Activated gamma-delta T cell treated with Interleukin-2 at 50 U/mL for 16 hours (primary cell): ENCODE results near the gene LRIG1.

Experiments used
- DNase-seq: peaks from one replicate; pipeline ENCODE4 v3.0.0-alpha.2; 2020

Gene LRIG1

GRCh38 chr3:66500576-66501482 lies at the start of gene LRIG1:
TSS of gene LRIG1 (minus strand) at chr3:66501022. CDS start at chr3:66500407, 615 bp downstream.
- DNase-seq = peak; percentile 98

GRCh38 chr3:66544619-66545429 lies 44.0 kb upstream of the LRIG1 start:
- no peak for DNase-seq

- DNase-seq = no peak
These were observed 41.3 kb upstream of the LRIG1 start for GRCh38 chr3:66542153-66542552.

GRCh38 chr3:66539466-66539989 lies 38.7 kb upstream of the LRIG1 start:
- no peak for DNase-seq

- no peak for DNase-seq
These were observed 37.6 kb upstream of the LRIG1 start for GRCh38 chr3:66538390-66538789.

GRCh38 chr3:66537735-66538134 lies 36.9 kb upstream of the LRIG1 start:
- no peak for DNase-seq

- DNase-seq = no peak
These were observed 36.0 kb upstream of the LRIG1 start for GRCh38 chr3:66536791-66537190.

GRCh38 chr3:66534304-66534845 lies 33.6 kb upstream of the LRIG1 start:
- DNase-seq = no peak

GRCh38 chr3:66532613-66533012 lies 31.8 kb upstream of the LRIG1 start:
- DNase-seq = no peak

- no peak for DNase-seq
These were observed 31.4 kb upstream of the LRIG1 start for GRCh38 chr3:66532160-66532587.

GRCh38 chr3:66531256-66531655 lies 30.4 kb upstream of the LRIG1 start:
- no peak for DNase-seq

GRCh38 chr3:66527246-66527645 lies 26.4 kb upstream of the LRIG1 start:
- no peak for DNase-seq

- DNase-seq = no peak
These were observed 24.9 kb upstream of the LRIG1 start for GRCh38 chr3:66525771-66526170.

GRCh38 chr3:66520724-66521123 lies 19.9 kb upstream of the LRIG1 start:
- no peak for DNase-seq

GRCh38 chr3:66518644-66519043 lies 17.8 kb upstream of the LRIG1 start:
- no peak for DNase-seq

GRCh38 chr3:66518126-66518525 lies 17.3 kb upstream of the LRIG1 start:
- no peak for DNase-seq

GRCh38 chr3:66517241-66517640 lies 16.4 kb upstream of the LRIG1 start:
- no peak for DNase-seq

GRCh38 chr3:66508461-66508860 lies 7.6 kb upstream of the LRIG1 start:
- no peak for DNase-seq

GRCh38 chr3:66507423-66508260 lies 6.8 kb upstream of the LRIG1 start:
- no peak for DNase-seq

- DNase-seq = no peak
These were observed 5.3 kb upstream of the LRIG1 start for GRCh38 chr3:66506154-66506553.

- no peak for DNase-seq
These were observed 4.2 kb upstream of the LRIG1 start for GRCh38 chr3:66504850-66505641.

GRCh38 chr3:66502981-66503380 lies 2.2 kb upstream of the LRIG1 start:
- DNase-seq = no peak
